ENCODE data around the gene RABEPK.

DNA sequence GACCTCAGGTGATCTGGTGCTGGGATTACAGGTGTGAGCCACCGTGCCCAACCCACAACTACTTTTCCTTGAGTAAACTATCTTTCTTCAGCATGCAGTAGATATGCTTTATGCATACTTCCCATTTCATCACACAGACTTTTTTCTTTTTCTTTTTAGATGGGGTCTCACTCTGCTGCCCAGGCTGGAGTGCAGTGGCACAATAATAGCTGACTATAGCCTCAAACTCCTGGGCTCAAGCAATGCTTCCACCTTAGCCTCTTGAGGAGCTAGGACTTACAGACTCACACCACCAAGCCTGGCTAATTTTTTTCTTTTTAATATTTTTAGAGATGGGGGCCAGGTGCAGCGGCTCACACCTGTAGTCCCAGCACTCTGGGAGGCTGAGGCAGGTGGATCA, 33.6 kb upstream of the RABEPK start:
- TF ChIP-seq, protein P1, sequence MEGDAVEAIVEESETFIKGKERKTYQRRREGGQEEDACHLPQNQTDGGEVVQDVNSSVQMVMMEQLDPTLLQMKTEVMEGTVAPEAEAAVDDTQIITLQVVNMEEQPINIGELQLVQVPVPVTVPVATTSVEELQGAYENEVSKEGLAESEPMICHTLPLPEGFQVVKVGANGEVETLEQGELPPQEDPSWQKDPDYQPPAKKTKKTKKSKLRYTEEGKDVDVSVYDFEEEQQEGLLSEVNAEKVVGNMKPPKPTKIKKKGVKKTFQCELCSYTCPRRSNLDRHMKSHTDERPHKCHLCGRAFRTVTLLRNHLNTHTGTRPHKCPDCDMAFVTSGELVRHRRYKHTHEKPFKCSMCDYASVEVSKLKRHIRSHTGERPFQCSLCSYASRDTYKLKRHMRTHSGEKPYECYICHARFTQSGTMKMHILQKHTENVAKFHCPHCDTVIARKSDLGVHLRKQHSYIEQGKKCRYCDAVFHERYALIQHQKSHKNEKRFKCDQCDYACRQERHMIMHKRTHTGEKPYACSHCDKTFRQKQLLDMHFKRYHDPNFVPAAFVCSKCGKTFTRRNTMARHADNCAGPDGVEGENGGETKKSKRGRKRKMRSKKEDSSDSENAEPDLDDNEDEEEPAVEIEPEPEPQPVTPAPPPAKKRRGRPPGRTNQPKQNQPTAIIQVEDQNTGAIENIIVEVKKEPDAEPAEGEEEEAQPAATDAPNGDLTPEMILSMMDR (IDR thresholded peaks at IDR 0.05), result no peak
- TF ChIP-seq POLR2A (IDR thresholded peaks at IDR 0.05), result no peak
